OCI-LY7 (cell line): ENCODE data around the gene FBXL17.

ENCODE experiments used
- CTCF ChIP-seq: fragments of 200-600 bp; sonication (generic); conservative IDR thresholded peaks from 2 replicates; pipeline ENCODE4 v1.5.1; 2014; ENCODE audit warnings: mild to moderate bottlenecking, antibody characterized with exemption, low read length, moderate library complexity, mixed read lengths
- EZH2phosphoT487 ChIP-seq: fragments of 200-600 bp; sonication (generic); IDR thresholded peaks from 2 replicates; pipeline ENCODE4 v1.6.1; 2018; ENCODE audit warnings: low read depth, borderline replicate concordance, mild to moderate bottlenecking, mixed run types, antibody characterized with exemption, low read length, moderate library complexity, mixed read lengths

- TF ChIP-seq CTCF (no peak), EZH2phosphoT487 (no peak)
Measured at GRCh38 chr5:107809201-107810034, 572.5 kb downstream of the FBXL17 start.
